Stimulated activated CD8-positive, alpha-beta memory T cell treated with anti-CD3 and anti-CD28 coated beads, Interleukin-7, amount 100 ng/mL, for 48 hours (primary cell): ENCODE measurements around the gene MAPRE3.

Experiments used
- DNase-seq, 2 donors: peaks; one replicate each; pipeline ENCODE4 v3.0.0-alpha.2; 2020; ENCODE audit warnings: low read depth in 1 of 2; ENCODE audit errors: extremely low read depth in 1 of 2

Gene MAPRE3

DNA sequence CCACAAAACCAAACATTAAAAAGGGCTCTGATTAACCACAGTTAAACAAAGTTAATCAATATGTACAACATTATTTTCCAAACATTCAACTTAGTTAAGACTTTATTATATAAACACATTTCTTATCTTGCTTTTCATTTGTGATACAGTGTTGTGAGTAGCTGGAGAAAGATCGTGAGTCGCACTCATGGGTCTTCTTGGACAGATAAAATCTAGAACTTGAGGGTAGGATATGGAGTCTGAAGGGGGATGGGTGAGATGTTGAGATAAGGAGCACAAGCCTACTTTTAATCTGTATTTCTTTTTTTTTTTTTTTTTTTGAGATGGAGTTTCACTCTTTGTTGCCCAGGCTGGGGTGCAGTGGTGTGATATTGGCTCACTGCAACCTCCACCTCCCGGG lies 39.7 kb downstream of the MAPRE3 start:
- no peak for DNase-seq

DNA sequence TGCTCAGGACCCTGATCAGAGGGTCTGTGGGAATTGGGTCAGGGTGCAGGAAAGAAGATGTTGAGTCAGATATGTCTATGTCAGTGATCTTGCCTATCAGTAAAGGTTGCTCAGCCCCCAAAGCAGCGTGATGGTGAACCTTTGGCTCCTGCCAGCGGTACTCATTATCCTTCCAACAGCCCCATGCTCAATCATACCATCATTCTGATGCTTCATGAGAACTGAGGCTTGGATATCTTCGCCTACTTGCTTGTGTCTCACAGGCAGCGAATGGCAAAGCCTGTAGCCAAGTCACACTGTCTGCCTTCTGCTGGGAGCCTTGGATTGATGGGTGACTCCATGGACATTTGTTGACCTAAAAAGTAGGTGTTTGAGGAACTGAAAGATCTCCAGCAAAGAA lies 43.3 kb downstream of the MAPRE3 start:
- no peak for DNase-seq

DNA sequence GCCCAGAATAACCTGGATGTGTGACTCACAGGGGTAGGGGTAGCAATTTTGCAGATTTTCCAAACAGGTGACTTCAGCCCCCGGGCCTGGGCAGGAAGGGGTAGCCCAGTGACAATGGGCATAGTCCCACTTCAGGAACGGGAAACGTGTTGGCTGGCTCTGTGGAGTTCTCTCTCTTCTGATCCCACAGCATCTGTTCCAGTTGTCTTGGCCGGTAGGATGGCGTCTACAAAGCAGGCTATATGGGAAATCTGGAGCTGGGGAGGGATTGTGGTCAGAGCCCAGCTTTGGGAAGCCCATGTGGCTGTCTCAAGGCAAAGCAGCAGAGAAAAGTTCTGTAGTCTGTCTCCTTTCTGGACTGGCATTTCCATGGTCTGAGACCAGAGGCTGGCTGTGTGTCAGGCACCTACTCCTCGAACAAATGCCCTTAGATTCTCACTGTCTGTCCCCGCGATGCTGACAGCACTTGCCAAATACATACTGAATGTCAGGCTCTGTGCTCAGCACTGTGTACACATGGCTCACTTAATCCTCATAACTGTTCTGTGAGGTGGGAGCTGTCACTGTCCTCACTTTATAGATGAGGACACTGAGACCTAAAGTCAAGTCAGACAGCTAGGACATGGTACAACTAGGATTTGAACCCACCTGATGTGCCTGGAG lies 44.5 kb downstream of the MAPRE3 start:
- DNase-seq = no peak

DNA sequence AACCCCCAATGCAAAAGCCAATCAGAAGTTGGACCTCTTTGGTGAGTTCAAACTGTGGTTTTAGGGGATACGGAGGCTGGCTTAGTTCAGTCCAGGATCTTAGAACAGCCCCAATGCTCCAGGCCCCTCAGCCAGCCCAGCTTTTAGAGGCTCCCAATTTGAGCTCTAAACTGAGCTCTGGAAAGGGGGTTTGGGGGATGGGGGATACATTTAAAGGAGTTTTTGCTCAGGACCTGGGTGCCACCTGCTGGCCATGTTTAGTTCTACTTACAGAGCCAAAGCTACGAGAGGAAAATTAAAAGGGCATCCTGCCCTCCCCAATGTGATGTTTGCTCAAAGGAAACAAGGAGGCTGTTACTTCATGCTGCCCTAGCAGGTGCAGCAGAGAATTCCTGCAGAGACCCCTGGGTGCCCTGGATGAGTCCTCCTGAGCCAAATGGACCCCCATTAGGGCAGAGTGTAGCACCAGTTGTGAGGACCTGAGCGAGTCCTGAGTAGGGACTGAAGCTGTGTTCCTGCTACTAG lies 46.4 kb downstream of the MAPRE3 start:
- DNase-seq = peak; percentile 16 to 17

DNA sequence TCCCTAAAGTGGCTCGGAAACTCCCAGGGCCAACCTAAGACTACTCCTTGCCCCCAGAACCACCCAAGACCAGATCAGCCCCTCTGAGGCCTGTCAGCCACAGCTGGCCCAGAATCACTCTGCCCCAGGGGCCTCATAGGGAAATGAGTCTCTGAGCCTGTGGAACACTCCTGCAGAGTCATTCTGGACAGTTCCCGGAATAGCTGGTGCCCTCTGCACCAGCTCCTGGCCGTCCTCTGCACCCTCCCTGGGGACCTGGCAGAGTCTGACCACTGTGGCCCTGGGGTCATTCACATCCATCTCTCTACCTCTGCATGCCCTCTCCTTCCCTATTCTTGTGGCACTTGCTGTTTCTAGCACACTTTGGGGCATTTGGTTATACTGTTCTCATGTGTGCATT lies 47.7 kb downstream of the MAPRE3 start:
- DNase-seq = no peak

DNA sequence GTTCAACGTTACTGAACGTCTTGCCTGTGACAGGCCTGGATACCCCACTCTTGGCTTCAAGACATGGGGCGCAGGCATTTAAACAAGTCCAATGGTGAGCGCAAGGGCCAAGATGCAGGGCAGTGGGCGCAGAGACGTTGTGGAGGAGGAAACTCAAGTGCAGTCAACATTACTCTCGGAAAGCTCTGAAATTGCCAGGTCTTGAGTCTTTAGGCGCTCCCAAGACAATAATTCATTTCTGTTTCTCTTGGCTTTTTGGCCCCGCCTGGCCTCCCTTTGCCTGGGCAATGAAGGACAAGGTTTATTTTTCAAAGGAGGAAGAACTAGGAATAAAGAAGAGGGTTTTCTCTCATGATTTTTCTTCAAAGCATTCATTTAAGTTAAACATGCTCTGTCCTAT lies 49.0 kb downstream of the MAPRE3 start:
- no peak for DNase-seq

DNA sequence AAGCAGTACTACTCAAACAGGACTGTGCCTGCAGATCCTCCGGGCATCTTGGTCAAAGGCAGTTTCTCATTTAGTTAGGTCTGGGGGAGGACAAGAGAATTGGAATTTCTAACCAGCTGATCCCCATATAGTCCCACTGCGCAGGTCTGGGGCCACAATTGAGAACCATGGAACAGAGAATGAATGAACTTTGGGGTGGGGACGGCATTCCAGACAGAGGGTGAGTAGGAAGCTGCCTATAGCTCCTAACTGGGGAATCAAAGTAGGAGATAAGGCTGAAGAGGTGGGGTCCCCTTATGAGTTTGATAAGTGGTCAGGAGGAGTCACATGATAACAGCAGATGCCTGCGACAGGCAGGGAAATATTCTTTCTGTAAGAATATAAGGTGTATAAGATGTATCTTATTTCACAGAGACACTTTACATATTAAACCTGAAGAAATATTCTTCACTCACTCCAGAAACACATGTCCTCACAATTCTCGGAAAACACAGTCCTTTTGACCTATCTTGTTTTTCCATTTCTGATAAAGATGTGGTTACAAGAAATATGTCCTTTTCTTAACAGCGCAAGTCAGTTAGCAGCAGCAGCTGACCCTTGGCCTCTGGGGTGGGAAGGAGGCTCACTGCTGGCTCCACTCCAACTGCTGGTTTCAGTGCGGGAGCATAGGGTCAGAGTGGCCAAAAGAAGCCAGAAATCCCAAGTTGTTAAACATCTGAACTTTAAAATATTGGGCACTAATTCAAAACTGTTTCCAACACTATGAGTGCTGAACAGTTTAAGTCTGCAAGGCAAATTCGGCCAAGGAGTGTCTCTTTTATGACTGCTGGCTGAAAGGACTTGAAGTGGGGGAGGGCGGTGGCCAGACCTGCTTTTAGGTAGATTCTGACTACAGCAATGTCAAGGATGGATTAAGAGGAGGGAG lies 49.8 kb downstream of the MAPRE3 start:
- no peak for DNase-seq

DNA sequence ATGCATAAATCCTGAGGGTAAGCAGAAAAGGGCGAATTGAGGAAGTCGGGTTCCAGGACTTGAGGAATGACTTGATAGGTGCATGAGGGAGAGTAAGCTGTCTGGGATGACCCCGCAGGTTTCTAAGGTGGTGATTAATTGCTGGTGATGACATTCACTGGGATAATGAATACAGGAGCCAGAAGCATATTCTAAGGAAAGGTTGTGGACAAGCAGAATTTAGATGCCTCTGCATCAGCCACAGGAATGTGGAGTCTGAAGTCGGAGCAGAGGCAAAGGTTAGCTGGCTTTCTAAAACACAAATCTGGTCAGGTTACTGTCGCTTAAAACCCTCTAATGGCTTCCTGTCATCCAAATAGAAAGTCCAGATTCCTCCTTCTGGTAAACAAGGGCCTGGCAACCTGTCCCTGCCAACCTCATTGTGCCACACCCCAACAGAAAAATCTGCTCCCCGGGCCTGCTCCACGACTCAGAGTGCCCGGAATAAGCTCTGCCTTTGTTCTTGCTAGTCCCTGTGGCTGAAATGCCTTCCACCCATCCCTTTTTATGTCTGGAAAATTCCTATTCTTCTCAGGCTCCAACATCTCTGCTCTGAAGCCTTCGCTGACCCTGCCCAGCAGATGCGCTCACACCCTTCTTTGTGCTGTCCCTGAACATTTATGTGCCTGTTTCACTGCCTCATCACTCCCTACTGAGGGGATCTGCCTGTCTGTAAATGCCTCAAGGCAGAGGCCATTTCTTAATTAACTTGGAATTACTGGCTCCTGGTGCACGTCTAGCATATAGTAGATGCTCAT lies 51.0 kb downstream of the MAPRE3 start:
- no peak for DNase-seq

DNA sequence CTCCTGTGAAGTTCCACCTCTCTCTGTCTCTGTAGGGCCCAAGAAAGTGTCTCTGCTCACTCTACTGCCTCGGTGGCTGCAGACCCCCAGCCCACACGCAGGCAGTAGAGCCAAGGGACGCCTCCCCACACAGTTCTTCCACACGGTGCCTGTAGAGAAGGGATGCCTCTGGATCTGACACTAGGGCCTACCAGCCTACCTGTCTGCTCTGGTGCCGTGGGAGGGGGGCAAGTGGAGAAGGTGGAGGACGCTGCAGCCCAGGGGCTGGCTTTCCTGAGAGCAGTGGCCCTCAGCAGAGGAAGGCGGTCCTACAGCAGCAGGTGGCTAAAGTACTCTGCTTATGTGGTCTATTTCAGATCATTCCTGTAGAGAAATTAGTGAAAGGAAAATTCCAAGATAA lies 53.3 kb downstream of the MAPRE3 start:
- no peak for DNase-seq

DNA sequence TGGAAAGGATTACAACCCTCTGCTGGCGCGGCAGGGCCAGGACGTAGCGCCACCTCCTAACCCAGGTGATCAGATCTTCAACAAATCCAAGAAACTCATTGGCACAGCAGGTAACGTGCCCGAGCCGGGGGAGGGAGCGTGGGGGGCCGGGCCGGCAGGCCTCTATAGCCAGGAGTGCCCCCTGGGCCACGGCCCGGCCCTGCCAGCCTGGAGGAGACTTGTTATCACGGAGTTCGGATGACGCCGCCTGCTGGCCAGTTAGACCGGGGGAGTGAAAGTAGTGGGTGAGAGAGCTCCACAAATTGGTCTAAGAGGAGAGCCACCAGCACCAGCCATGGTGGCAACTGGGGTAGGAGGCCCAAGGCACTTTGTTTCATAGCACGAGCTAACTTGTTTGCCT lies 53.8 kb downstream of the MAPRE3 start:
- no peak for DNase-seq

DNA sequence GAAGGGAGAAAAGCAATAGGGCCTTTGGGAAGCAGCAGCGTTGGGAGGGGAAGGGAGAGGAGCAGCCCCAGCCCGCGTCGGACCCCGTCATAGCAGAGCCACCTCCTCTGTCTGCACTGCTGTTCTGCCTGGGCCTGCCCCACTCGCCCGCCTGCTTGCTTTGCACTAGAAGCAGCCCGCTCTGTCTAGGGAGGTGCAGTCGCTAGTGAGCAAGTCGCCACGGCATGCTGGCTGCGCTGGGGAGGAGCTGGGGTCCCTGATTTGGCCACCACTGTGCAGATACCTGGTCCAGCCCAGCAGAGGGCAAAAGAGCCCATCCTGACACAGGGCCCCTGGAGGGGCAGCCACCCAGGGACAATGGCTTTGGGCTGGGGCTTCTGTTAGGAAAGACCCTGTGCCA lies 54.4 kb downstream of the MAPRE3 start:
- DNase-seq = no peak

DNA sequence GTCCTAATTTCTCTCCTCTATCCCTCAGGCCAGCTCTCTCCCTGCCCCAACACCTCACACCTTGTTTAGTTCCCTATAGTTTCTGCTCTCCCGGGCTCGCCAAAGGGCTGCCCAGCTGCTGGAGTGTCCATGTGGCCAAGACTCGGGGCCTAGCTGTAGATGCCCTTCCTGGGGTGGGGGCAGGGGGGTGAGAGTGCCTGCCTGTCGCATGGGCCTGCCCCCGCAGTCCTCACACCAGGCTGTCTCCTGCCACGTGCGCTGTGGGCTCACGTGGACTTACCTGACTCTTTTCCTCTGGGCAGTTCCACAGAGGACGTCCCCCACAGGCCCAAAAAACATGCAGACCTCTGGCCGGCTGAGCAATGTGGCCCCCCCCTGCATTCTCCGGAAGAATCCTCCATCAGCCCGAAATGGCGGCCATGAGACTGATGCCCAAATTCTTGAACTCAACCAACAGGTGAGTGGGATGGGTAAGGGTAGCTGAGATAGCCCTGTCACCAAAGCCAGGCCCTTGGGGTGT lies 54.9 kb downstream of the MAPRE3 start:
- no peak for DNase-seq

DNA sequence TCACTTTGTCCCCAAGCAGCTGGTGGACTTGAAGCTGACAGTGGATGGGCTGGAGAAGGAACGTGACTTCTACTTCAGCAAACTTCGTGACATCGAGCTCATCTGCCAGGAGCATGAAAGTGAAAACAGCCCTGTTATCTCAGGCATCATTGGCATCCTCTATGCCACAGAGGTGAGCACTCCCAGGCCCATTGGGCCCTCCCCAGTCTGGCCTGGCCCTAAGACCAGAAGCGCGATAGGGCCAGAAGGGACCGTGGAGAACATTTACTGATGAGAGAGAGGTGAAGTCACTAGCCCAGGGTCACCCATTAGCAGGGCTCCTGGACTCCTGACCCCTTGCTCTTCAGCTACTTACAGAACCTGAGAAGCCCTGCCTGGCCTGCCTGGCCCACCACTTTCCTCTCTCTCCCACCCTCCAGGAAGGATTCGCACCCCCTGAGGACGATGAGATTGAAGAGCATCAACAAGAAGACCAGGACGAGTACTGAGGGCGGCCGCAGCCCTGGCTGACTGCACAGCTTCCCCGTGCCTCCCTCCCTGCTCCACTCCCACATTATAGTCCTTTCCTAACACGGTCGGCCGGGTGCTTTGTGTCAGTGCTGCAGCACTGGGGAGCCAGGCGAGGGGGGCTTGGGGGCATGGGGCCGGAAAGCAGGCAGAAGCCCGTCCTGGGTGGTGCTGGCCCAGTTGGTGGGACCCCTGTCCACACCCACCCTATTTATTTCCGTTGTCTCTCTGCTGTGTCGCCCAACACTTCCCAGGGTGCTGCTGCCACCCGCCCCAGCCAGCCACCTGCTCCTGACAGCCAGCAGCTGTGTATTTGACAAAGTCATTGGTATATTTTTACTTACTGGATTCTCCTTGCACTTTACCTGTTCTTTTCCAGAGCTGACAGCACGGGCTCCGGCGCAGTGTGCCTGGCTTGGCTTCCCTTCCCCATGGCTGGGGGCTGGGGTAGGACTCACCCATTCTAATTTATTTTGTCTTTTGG lies 55.7 kb downstream of the MAPRE3 start:
- DNase-seq = no peak

DNA sequence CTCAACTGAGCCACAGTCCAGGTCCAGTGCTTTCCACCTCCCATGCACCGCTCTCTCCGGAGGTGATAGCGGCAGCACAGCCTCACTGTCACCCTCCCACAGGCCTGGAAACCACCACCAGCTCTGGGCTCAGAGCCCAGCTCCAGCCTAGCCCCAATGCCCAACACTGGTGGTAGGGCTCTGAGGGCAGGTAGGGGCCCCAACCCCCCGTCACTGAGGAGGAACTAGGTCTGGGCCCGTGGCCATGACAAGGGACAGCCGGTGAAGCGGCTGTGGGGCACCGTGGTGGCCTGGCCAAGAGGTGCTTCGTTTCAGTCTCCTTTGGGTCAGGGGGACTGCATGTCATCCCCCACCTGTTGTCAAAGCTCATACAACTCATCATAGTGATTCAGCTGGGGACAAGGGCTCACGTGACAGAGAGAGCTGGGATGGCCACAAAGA lies 56.8 kb downstream of the MAPRE3 start:
- no peak for DNase-seq

DNA sequence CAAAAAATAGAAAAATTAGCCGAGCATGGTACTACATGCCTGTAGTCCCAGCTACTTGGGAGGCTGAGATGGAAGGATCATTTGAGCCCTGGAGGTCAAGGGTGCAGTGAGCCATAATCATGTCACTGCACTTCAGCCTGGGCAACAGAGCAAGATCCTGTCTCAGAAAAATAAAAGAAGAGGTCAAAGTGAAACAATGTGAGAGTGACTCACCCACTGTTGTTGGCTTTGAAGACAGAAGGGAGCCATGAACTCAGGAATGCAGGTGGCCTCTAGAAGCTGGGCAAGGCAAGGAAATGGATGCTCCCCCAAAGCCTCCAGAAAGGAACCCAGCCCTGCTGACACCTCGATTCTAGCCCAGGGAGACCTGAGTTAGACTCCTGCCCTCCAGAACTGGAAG lies 58.6 kb downstream of the MAPRE3 start:
- no peak for DNase-seq

DNA sequence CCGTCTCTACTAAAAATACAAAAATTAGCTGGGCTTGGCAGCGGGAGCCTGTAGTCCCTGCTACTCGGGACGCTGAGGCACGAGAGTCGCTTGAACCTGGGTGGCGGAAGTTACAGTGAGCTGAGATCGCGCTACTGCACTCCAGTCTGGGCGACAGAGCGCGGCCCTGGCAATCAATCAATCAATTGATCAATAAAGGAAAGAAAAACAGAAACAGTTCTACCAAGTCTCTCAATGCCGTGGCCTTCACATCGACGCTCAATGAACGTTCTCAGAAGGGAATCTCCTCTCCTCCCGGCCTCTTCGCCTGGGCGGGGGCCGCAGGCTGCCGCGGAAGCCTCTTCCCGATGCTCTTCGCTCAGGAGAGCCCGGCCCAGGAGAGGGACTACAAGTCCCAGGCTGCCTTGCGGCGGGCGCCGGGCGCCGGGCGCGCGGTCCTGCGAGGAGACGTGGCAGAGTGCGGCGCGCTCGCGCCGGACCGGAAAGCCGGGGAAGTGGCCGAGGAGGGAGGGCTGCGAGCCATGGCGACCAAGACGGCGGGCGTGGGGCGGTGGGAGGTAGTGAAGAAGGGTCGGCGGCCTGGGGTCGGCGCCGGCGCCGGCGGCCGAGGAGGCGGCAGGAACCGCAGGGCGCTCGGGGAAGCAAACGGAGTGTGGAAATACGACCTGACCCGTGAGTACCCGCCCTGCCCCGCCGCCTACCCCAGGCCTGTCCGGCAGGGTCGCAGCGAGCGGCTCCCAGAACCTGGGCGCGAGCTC lies 62.2 kb downstream of the MAPRE3 start, which contains the start of gene TMEM214:
TSS of gene TMEM214 (plus strand) at position 471 of the 758 bp plus-strand sequence. CDS start at position 522, 51 bp downstream.
- peak; percentile 69 to 75 for DNase-seq

DNA sequence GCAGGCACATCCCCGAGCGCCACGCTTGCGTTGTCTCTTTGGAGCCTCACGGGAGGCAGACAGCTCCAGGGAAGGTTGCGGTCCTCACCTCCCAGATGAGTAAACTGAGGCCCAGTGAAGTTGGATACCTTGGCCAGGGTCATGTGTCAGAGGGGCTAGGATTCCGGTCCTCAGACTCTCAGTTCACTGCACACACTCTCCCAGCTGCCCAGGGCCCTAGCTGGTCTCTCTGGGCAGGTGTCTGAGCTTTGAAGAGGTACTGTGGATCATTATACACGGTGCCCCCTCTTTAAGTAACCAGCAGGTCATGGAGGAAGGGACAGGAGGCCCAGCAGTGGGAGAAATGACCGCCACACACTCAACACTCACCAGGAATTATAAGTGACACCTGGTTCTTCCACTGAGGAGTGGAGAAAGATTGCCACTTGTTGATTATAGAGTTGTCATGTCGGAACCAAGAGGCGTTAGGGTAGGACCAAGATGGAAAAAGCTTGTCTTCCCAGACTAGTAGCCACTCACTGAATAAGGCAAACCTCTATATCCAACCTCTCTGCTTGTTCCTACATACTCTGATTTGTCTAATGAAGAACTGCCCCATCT lies 62.9 kb downstream of the MAPRE3 start:
- no peak for DNase-seq

DNA sequence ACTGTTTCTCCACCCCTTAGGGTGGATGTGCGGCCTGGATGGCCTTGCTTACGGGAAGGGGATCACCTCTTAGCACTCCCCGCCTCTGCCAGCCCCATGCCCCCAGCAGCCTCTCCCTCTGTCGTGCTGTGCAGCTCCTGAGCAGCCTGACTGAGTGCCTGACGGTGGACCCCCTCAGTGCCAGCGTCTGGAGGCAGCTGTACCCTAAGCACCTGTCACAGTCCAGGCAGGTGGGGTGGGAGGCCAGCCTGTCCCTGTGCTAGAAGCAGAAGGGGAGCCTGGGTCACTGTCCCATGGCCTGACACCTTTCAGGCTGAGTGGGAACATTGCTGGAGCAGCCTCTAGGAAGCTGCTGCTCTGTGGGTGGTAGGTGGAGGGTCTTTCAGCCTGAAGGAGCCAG lies 67.6 kb downstream of the MAPRE3 start:
- no peak for DNase-seq
